Panc1 (cell line): Measurements from ENCODE around the gene MACROH2A1. TPM values are rescaled to one million over a fixed set of nuclear protein-coding genes. Genes with fewer than 3 reads are reported as not detected.

Experiments used
- ATAC-seq: fragments of 200-7000 bp; cut with Tn5 transposase; 2 replicates; pipeline ENCODE4 v1.9.1; 2020; ENCODE audit warnings: mild to moderate bottlenecking, moderate library complexity
- BruUV-seq: library from RNA; stranded (reverse); fragments of 400-500 nt; replicated peaks from 2 replicates; lab custom pipeline; 2021; lab: Mats Ljungman, UMichigan
- CTCF ChIA-PET: fragments of 300-600 bp; sonication (Branson Sonifier 250); formaldehyde crosslinking; loops from one replicate; lab custom pipeline; 2022; ENCODE audit warnings: antibody characterized with exemption; lab: Charles Lee
- POLR2A ChIA-PET: fragments of 300-600 bp; sonication (Branson Sonifier 250); formaldehyde crosslinking; loops from one replicate; lab custom pipeline; 2022; ENCODE audit warnings: antibody characterized with exemption; lab: Charles Lee
- DNase-seq: peaks from one replicate; pipeline ENCODE4 v3.0.0-alpha.2; 2010; ENCODE audit warnings: low read depth, low spot score
- H3K27ac ChIP-seq: 2 replicates; pipeline ENCODE4 v1.5.1; 2011; ENCODE audit warnings: mild to moderate bottlenecking, low read length, inconsistent platforms
- H3K27me3 ChIP-seq: fragments of 200-500 bp; sonication (Bioruptor generic); 2 replicates; pipeline ENCODE4 v1.6.0; 2014; ENCODE audit warnings: low read length, inconsistent platforms; ENCODE audit not compliant: control insufficient read depth, insufficient read depth
- H3K36me3 ChIP-seq: fragments of 200-500 bp; sonication (Bioruptor generic); 2 replicates; pipeline ENCODE4 v1.5.1; 2014; ENCODE audit warnings: inconsistent platforms, mild to moderate bottlenecking, low read length, moderate library complexity; ENCODE audit not compliant: control insufficient read depth, insufficient read depth
- H3K4me1 ChIP-seq: 2 replicates; pipeline ENCODE4 v1.5.1; 2011; ENCODE audit warnings: inconsistent platforms, mild to moderate bottlenecking, low read length, moderate library complexity; ENCODE audit not compliant: control insufficient read depth, insufficient read depth
- H3K4me3 ChIP-seq, 2 experiments: 2 replicates each; pipeline ENCODE4 v1.5.1; 2011 to 2012; ENCODE audit warnings: low read depth in 2 of 2, low read length in 2 of 2, mild to moderate bottlenecking in 2 of 2, inconsistent platforms in 1 of 2, moderate library complexity in 1 of 2
- H3K9me3 ChIP-seq: fragments of 200-500 bp; sonication (Bioruptor generic); 2 replicates; pipeline ENCODE4 v1.5.1; 2014; ENCODE audit warnings: low read depth, mild to moderate bottlenecking, inconsistent platforms, low read length, moderate library complexity; ENCODE audit not compliant: control insufficient read depth, insufficient read depth
- CTCF ChIP-seq: fragments of 450-650 bp; IDR thresholded peaks from 2 replicates; pipeline ENCODE4 v1.5.1; 2017; ENCODE audit warnings: mild to moderate bottlenecking
- POLR2AphosphoS5 ChIP-seq: IDR thresholded peaks from 2 replicates; pipeline ENCODE4 v1.6.1; 2012; ENCODE audit warnings: mild to moderate bottlenecking, low read depth, low read length, moderate library complexity
- SIN3A ChIP-seq: IDR thresholded peaks from 2 replicates; pipeline ENCODE4 v1.6.1; 2012; ENCODE audit warnings: low read depth, mild to moderate bottlenecking, low read length, moderate library complexity, borderline replicate concordance; ENCODE audit not compliant: insufficient read depth
- TCF7L2 ChIP-seq: IDR thresholded peaks from 2 replicates; pipeline ENCODE4 v1.6.1; 2011; ENCODE audit warnings: mild to moderate bottlenecking, low read depth, low read length, inconsistent platforms
- in situ Hi-C: cut with HindIII; loops from 2 replicates; pipeline ENCODE4 v1.10.0; 2016; ENCODE audit warnings: low sequenced_read_pairs, low pct_unique_long_range_greater_than_20kb
- intact Hi-C: fragments of 100-400 bp; cut with micrococcal nuclease; formaldehyde crosslinking; loops from one replicate; pipeline ENCODE4 v1.10.0; 2022; ENCODE audit not compliant: unreplicated experiment
- total RNA-seq: library from RNA; stranded (reverse); gene quantifications from one replicate; pipeline ENCODE4 v1.2.1, GENCODE V29; 2021; ENCODE audit not compliant: unreplicated experiment
- TF ChIP-seq, protein P1 (sequence below), 2 experiments: IDR thresholded peaks; 2 replicates each; pipeline ENCODE4 v1.6.1; 2011 to 2012; ENCODE audit warnings: low read depth in 2 of 2, control low read depth in 1 of 2, low read length in 1 of 2, mild to moderate bottlenecking in 1 of 2, moderate library complexity in 1 of 2; ENCODE audit not compliant: insufficient read depth in 1 of 2

MACROH2A1 gene
- total RNA-seq, 1 experiment from 2014 or later: 162 TPM

DNA sequence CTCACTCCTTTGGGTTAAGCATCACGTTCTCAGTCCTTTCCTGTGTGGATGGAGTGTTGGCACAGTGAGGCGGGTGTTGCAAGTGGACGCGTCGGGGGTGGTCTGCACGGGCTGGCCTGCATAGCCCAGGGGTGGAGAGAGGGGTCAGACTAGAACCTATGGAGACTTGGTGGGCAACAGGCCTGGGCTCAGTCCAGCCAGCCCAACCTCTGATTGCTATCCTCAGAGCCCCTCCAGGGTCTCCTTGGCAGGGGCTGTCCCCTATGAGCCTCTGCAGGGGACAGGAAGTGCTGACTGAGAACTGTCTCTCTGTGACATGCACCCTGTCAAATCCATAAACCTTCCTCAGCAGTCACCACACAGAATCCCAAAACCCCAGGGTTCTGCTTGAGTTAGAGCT lies 45.9 kb upstream of the MACROH2A1 start:
- in situ Hi-C loops (no loop called here), intact Hi-C loops (no loop called here)
- no TSS peak for BruUV-seq
- peaks cover 2% of the 10 kb centered on the region; the same call in 1 of the 2 replicates for H3K27me3 ChIP-seq
- TF ChIP-seq SIN3A (no peak), CTCF (no peak), TCF7L2 (no peak), POLR2AphosphoS5 (no peak)
- TF ChIP-seq, protein P1, sequence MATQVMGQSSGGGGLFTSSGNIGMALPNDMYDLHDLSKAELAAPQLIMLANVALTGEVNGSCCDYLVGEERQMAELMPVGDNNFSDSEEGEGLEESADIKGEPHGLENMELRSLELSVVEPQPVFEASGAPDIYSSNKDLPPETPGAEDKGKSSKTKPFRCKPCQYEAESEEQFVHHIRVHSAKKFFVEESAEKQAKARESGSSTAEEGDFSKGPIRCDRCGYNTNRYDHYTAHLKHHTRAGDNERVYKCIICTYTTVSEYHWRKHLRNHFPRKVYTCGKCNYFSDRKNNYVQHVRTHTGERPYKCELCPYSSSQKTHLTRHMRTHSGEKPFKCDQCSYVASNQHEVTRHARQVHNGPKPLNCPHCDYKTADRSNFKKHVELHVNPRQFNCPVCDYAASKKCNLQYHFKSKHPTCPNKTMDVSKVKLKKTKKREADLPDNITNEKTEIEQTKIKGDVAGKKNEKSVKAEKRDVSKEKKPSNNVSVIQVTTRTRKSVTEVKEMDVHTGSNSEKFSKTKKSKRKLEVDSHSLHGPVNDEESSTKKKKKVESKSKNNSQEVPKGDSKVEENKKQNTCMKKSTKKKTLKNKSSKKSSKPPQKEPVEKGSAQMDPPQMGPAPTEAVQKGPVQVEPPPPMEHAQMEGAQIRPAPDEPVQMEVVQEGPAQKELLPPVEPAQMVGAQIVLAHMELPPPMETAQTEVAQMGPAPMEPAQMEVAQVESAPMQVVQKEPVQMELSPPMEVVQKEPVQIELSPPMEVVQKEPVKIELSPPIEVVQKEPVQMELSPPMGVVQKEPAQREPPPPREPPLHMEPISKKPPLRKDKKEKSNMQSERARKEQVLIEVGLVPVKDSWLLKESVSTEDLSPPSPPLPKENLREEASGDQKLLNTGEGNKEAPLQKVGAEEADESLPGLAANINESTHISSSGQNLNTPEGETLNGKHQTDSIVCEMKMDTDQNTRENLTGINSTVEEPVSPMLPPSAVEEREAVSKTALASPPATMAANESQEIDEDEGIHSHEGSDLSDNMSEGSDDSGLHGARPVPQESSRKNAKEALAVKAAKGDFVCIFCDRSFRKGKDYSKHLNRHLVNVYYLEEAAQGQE (IDR thresholded peaks at IDR 0.05; ENCODE audit: insufficient read depth in 1 of 2, low read depth in 2 of 2, low read length in 1 of 2): no peak
- CTCF ChIA-PET: no interaction called here
- H3K36me3 ChIP-seq: no peaks in the 10 kb centered on the region
- no peak overlapping the region for H3K27ac ChIP-seq
- ATAC-seq (no peak), DNase-seq (no peak)
- POLR2A ChIA-PET: no interaction called here
- H3K9me3 ChIP-seq: no peaks in the 10 kb centered on the region
- H3K4me3 ChIP-seq: no peak overlapping the region
- H3K4me1 ChIP-seq: no peaks in the 10 kb centered on the region

DNA sequence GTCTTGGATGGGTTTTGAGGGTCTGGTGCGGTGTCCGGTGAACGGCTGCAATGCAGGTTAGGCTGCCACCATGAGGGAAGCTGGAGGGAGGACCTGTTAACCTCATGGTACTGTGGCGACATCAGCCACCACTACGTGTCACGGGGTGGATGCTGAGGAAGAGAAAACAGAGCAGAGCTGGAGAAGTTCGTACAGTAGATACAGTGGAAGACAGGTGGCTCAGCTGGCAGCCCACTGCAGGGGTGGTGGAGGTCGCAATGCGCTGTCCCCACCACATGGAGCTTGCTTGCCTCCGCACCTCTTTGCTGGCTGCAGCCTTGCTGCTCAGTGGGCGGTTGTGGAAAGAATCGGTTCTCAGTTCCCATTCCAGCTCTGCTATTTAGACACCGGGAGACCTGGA lies 45.3 kb upstream of the MACROH2A1 start:
- no TSS peak for BruUV-seq
- CTCF ChIA-PET: no interaction called here
- peaks cover 2% of the 10 kb centered on the region; the same call in 1 of the 2 replicates for H3K27me3 ChIP-seq

More for the DNA sequence above, 45.3 kb upstream of the MACROH2A1 start:
- no peak for DNase-seq
- no peak for ATAC-seq
- no peak overlapping the region for H3K4me3 ChIP-seq
- in situ Hi-C loops (no loop called here), intact Hi-C loops (no loop called here)
- H3K36me3 ChIP-seq: no peaks in the 10 kb centered on the region
- H3K4me1 ChIP-seq: no peaks in the 10 kb centered on the region
- POLR2A ChIA-PET: no interaction called here
- TF ChIP-seq CTCF (no peak), TCF7L2 (no peak), SIN3A (no peak), POLR2AphosphoS5 (no peak)
- TF ChIP-seq, protein P1 (IDR thresholded peaks at IDR 0.05; ENCODE audit: insufficient read depth in 1 of 2, low read depth in 2 of 2, low read length in 1 of 2): no peak
- no peak overlapping the region for H3K27ac ChIP-seq
- H3K9me3 ChIP-seq: no peaks in the 10 kb centered on the region
